ENCODE data around the gene MAP3K4. TPM values are rescaled to one million over a fixed set of nuclear protein-coding genes. Genes with fewer than 3 reads are reported as not detected.

The MAP3K4 gene
- total and polyA plus RNA-seq, 2 of the 8 experiments (the other 6 are each of a cell fraction or from before 2014, with no cell fraction given), result 16.6 to 51.6 TPM

DNA sequence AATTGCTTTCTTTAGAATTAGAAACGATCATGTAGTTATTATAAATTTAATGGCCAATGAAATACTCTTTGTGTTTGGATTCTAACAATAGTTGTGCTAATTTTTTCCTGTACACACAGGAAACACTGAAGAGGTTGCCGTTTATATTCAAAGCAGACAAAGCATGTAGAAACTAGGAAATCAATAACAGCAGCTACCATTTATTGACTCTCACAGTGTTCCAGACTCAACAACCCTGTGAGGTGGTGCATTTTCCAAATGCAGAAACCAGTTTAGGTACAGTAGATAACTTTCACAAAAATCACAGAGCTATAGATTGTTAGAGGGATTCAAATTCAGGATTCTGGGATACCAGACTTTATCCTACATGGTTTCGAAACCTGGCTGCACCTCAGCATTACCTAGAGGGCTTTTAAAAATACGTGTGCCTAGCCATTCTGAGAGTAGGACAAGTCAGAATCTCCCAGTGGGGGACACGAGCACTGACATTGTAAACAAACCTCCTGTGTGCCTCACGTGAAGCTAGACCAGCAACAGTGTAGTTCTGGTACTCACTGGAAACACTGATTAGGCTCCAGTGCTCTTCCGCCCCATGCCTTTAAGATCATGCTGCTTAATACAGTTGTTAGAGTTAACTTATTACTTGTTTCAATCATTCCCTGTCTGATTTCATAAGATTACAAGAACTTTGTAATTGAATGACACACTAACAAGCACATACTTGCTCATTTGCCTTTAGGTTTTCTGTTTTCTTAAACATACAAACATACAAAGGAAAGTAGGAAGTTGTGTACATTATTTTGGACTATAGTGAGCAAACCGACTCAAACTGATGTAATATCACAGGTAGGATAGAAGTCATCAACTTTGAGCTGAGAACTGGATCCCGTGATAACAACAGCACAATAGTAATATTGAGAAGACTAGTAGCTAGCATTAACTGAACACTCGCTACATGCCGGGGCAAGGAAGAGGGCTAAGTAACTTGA lies 65.8 kb downstream of the MAP3K4 start:
- Histone ChIP-seq H3K56ac (replicated peaks; ENCODE audit: insufficient read length, low read depth, low read length) (no peak overlapping the region), H3K4me1 (replicated peaks in 1 of 4; ENCODE audit: control insufficient read depth in 3 of 4, insufficient read depth in 4 of 4, low read length in 3 of 4) (peaks cover 0 to 4% (median 1%) of the 10 kb centered on the region in 4 experiments; a peak in 1 of 7 replicates), H2BK120ac (replicated peaks; ENCODE audit: low read depth, low read length) (no peak overlapping the region), H3K27ac (ENCODE audit: low read depth, low read length) (no peak overlapping the region), H3K18ac (ENCODE audit: extremely low read depth, low read length) (no peak overlapping the region), H4K5ac (ENCODE audit: insufficient read length, low read depth, low read length) (no peak overlapping the region), H4K20me1 (replicated peaks in 1 of 2; ENCODE audit: control insufficient read depth in 1 of 2, insufficient read depth in 2 of 2, low read length in 2 of 2) (no peaks in the 10 kb centered on the region), H3K14ac (ENCODE audit: insufficient read length) (no peak overlapping the region), H2BK12ac (ENCODE audit: low read depth, low read length) (no peak overlapping the region), H3K23ac (ENCODE audit: insufficient read length) (no peak overlapping the region), H2BK15ac (ENCODE audit: low read length) (no peak overlapping the region), H3K9ac (replicated peaks in 1 of 4; ENCODE audit: extremely low read depth in 1 of 4, low read depth in 3 of 4, low read length in 3 of 4) (no peak overlapping the region), H3K36me3 (ENCODE audit: control insufficient read depth in 2 of 4, insufficient read depth in 4 of 4, low read length in 3 of 4) (no peaks in the 10 kb centered on the region; a peak in 1 of 8 replicates), H3K79me2 (ENCODE audit: control insufficient read depth in 1 of 2, insufficient read depth in 2 of 2, low read length in 2 of 2) (peaks cover 0 to 14% of the 10 kb centered on the region in 2 experiments; a peak in 2 of 4 replicates), H3K4ac (replicated peaks; ENCODE audit: insufficient read length, low read depth, low read length) (no peak overlapping the region), H4K91ac (replicated peaks; ENCODE audit: insufficient read length, low read length) (no peak overlapping the region), H3K79me1 (ENCODE audit: low read depth, low read length) (no peaks in the 10 kb centered on the region), H4K8ac (ENCODE audit: extremely low read depth, insufficient read depth, low read length) (no peak overlapping the region), H2BK5ac (ENCODE audit: low read depth, low read length) (no peak overlapping the region), H3K23me2 (ENCODE audit: low read depth, low read length) (no peaks in the 10 kb centered on the region), H3K27me3 (replicated peaks in 1 of 4; ENCODE audit: control insufficient read depth in 3 of 4, extremely low read depth in 1 of 4, insufficient read depth in 3 of 4, low read length in 3 of 4) (no peaks in the 10 kb centered on the region), H3K9me3 (ENCODE audit: insufficient read depth in 2 of 2, low read depth in 1 of 2, low read length in 1 of 2) (no peaks in the 10 kb centered on the region), H2AFZ (ENCODE audit: low read length) (no peak overlapping the region), H3K4me2 (ENCODE audit: insufficient read depth in 1 of 2, low read depth in 2 of 2, low read length in 2 of 2) (no peak overlapping the region), H2BK20ac (ENCODE audit: low read length) (no peak overlapping the region), H3K4me3 (ENCODE audit: extremely low read depth in 1 of 4, insufficient read depth in 2 of 4, low read depth in 3 of 4, low read length in 4 of 4) (no peak overlapping the region), H2AK5ac (ENCODE audit: low read depth, low read length) (no peak overlapping the region)
- POLR2A ChIA-PET (ENCODE audit: partially characterized antibody), result no interaction called here
- CTCF ChIA-PET (ENCODE audit: partially characterized antibody), result interaction anchor here (0.7 to 1.6 kb wide), 3 partner anchors 9 to 26 kb away, joined by 3 to 4 read pairs (median 3); no protein-coding TSS in a partner anchor
- no peak for FAIRE-seq
- DNase-seq (ENCODE audit: low read depth in 1 of 2, low spot score in 2 of 2), result no peak
- 83% methylated on average over 11 of the region's 11 CpGs; no CpG with 5 or more reads in 1 of the 2 experiments for WGBS, 2 experiments (ENCODE audit: extremely low coverage in 1 of 2, insufficient coverage in 1 of 2, insufficient read length in 1 of 2, insufficient replicate concordance in 2 of 2, low coverage in 1 of 2, low lambda C conversion rate in 2 of 2, missing lambda C conversion rate in 1 of 2)
- TF ChIP-seq RNF2 (IDR thresholded peaks at IDR 0.05; ENCODE audit: borderline replicate concordance, low read depth, low read length, missing control alignments, poor library complexity, severe bottlenecking) (no peak), TAF1 (IDR thresholded peaks at IDR 0.05; ENCODE audit: low read depth, low read length) (no peak), POLR2AphosphoS5 (IDR thresholded peaks at IDR 0.05; ENCODE audit: low read depth, low read length) (no peak), SRF (IDR thresholded peaks at IDR 0.05; ENCODE audit: low read depth, low read length) (no peak), SIN3A (conservative IDR thresholded peaks at IDR 0.05 in 1 of 2, IDR thresholded peaks at IDR 0.05 in 1 of 2; ENCODE audit: low read depth in 1 of 2, low read length in 2 of 2) (no peak), CTCF (IDR thresholded peaks at IDR 0.05; ENCODE audit: control extremely low read depth in 1 of 3, insufficient read depth in 1 of 3, low read depth in 1 of 3, low read length in 3 of 3) (no peak)
